ENCODE measurements around the gene TRPM2. TPM values are rescaled to one million over a fixed set of nuclear protein-coding genes. Genes with fewer than 3 reads are reported as not detected.
A peak's percentile ranks its signal among the peaks of the same experiment; 100 is the strongest.
"Not testable (repeated sequence)": the region's sequence is repeated elsewhere in the genome, so short reads cannot be mapped to it uniquely, and the experiment has no call there.

Gene TRPM2
- total and polyA plus RNA-seq, 5 donors = 0.61 to 1.7 (median 1.2) TPM

- Histone ChIP-seq H3K27ac (ENCODE audit: low read length) (peak overlapping the region; percentile 19), H3K27me3 (ENCODE audit: control insufficient read depth, insufficient read depth) (no peaks in the 10 kb centered on the region), H3K4me3 (ENCODE audit: low read length) (peak overlapping the region; percentile 73), H3K9me3 (ENCODE audit: control insufficient read depth, low read length) (no peaks in the 10 kb centered on the region), H3K4me1 (ENCODE audit: control insufficient read depth, insufficient read depth, low read length) (peaks cover 5% of the 10 kb centered on the region)
- DNase-seq (peak; percentile 72 to 89 (median 86)), ATAC-seq (peak; percentile 36 to 43)
- intact Hi-C loops (cut with DNase I) = no loop called here
- 5% methylated on average over 39 of the region's 47 CpGs for WGBS
These were observed 15.2 kb upstream of the TRPM2 start for GRCh38 chr21:44337941-44338895.

GRCh38 chr21:44338971-44339910 lies 14.2 kb upstream of the TRPM2 start, which contains the start of gene CFAP410:
Gene CFAP410, minus strand, starts transcription at chr21:44339390. Its CDS starts 196 bp downstream, at chr21:44339194.
- DNase-seq (peak; percentile 95 to 98 (median 98)), ATAC-seq (peak; percentile 94 to 96)
- H3K27ac ChIP-seq (ENCODE audit: low read length) = peak within 1 kb of the TSS; percentile 94
- H3K27me3 ChIP-seq (ENCODE audit: control insufficient read depth, insufficient read depth) = no peaks in the 10 kb centered on the region
- intact Hi-C loops (cut with DNase I) = no loop called here
- 1% methylated on average over 89 of the region's 90 CpGs for WGBS
- peak within 1 kb of the TSS; percentile 78 for H3K4me3 ChIP-seq (ENCODE audit: low read length)
- H3K9me3 ChIP-seq (ENCODE audit: control insufficient read depth, low read length) = no peaks in the 10 kb centered on the region
- H3K4me1 ChIP-seq (ENCODE audit: control insufficient read depth, insufficient read depth, low read length) = peaks cover 5% of the 10 kb centered on the region

- ATAC-seq; H3K4me3 ChIP-seq (ENCODE audit: low read length); H3K4me1 ChIP-seq (ENCODE audit: control insufficient read depth, insufficient read depth, low read length); H3K27me3 ChIP-seq (ENCODE audit: control insufficient read depth, insufficient read depth); intact Hi-C loops (cut with DNase I); H3K9me3 ChIP-seq (ENCODE audit: control insufficient read depth, low read length); H3K27ac ChIP-seq (ENCODE audit: low read length): not testable (repeated sequence)
- DNase-seq = peak; percentile 2 to 21 (median 5)
- WGBS = 72% methylated on average over 12 of the region's 12 CpGs
These were observed 11.5 kb upstream of the TRPM2 start for GRCh38 chr21:44341726-44342458.

- intact Hi-C loops (cut with DNase I); H3K27me3 ChIP-seq (ENCODE audit: control insufficient read depth, insufficient read depth); H3K27ac ChIP-seq (ENCODE audit: low read length); H3K9me3 ChIP-seq (ENCODE audit: control insufficient read depth, low read length); H3K4me3 ChIP-seq (ENCODE audit: low read length); H3K4me1 ChIP-seq (ENCODE audit: control insufficient read depth, insufficient read depth, low read length); ATAC-seq: not testable (repeated sequence)
- WGBS = 76% methylated on average over 8 of the region's 8 CpGs
- DNase-seq = peak in 1 of 3 donors; percentile 17
These were observed 10.4 kb upstream of the TRPM2 start for GRCh38 chr21:44342981-44343380.

GRCh38 chr21:44344541-44345183 lies 8.8 kb upstream of the TRPM2 start:
- WGBS = 75% methylated on average over 17 of the region's 17 CpGs
- H3K4me1 ChIP-seq (ENCODE audit: control insufficient read depth, insufficient read depth, low read length) = no peaks in the 10 kb centered on the region
- no peak overlapping the region for H3K27ac ChIP-seq (ENCODE audit: low read length)
- DNase-seq = peak in 2 of 3 donors; percentile 49 to 54
- H3K27me3 ChIP-seq (ENCODE audit: control insufficient read depth, insufficient read depth) = no peaks in the 10 kb centered on the region
- intact Hi-C loops (cut with DNase I) = no loop called here
- ATAC-seq = no peak
- no peak overlapping the region for H3K4me3 ChIP-seq (ENCODE audit: low read length)
- no peaks in the 10 kb centered on the region for H3K9me3 ChIP-seq (ENCODE audit: control insufficient read depth, low read length)

DNA sequence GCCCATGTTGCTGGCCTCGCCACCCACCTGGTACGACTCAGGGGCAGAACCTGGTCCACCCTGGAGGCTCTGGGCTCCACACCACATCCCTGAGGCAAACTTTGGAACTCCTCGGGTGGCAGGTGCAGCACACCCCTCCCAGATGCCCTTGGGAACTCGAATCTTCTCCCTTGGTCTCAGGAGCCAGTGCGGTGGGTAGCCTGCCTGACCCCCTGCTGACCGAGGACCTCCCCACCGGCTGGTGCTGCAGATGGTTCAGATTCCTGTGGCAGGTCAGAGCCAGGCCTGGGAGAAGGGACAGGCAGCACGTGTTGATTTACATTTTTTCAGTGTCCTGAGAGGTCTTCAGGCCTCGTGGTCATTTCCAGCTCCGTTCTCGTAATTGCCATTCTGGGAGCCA lies 7.9 kb upstream of the TRPM2 start:
- no peaks in the 10 kb centered on the region for H3K9me3 ChIP-seq (ENCODE audit: control insufficient read depth, low read length)
- ATAC-seq (no peak), DNase-seq (peak in 2 of 3 donors; percentile 18 to 54)
- intact Hi-C loops (cut with DNase I) = no loop called here
- no peak overlapping the region for H3K4me3 ChIP-seq (ENCODE audit: low read length)
- no peaks in the 10 kb centered on the region for H3K4me1 ChIP-seq (ENCODE audit: control insufficient read depth, insufficient read depth, low read length)
- H3K27ac ChIP-seq (ENCODE audit: low read length) = no peak overlapping the region
- WGBS = 59% methylated on average over 11 of the region's 11 CpGs
- no peaks in the 10 kb centered on the region for H3K27me3 ChIP-seq (ENCODE audit: control insufficient read depth, insufficient read depth)

DNA sequence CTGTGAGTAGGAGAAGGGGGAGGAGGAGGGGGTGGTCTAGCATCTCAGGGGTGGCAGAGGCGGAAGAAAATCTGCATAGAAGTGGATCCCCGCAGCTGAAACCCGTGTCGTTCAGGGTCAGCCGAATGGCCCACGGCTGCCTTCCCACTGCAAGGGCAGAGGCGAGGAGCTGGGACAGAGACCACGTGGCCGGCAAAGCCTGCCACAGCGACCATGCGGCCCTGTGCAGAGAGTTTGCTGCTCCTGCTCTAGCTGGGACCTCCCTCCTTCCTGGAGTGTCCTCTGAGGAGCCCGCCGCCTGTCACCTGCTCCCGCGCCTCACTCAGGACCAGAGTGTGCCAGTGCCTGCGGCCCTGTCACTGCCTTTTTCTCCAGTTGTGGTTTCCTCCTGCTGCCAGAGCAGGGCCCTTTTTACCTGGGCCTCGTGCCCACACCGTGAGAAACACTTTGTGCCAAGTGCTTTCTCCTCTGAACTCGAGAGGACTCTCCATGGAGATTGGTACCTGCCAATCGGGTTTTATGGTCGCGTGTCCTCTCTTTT lies 5.4 kb upstream of the TRPM2 start:
- DNase-seq (peak in 1 of 3 donors; percentile 32), ATAC-seq (no peak)
- H3K27ac ChIP-seq (ENCODE audit: low read length) = no peak overlapping the region
- no peaks in the 10 kb centered on the region for H3K4me1 ChIP-seq (ENCODE audit: control insufficient read depth, insufficient read depth, low read length)
- H3K9me3 ChIP-seq (ENCODE audit: control insufficient read depth, low read length) = no peaks in the 10 kb centered on the region
- no peak overlapping the region for H3K4me3 ChIP-seq (ENCODE audit: low read length)
- 55% methylated on average over 22 of the region's 22 CpGs for WGBS
- no peaks in the 10 kb centered on the region for H3K27me3 ChIP-seq (ENCODE audit: control insufficient read depth, insufficient read depth)
- intact Hi-C loops (cut with DNase I) = no loop called here

- H3K27me3 ChIP-seq (ENCODE audit: control insufficient read depth, insufficient read depth) = no peaks in the 10 kb centered on the region
- H3K27ac ChIP-seq (ENCODE audit: low read length) = no peak overlapping the region
- no peaks in the 10 kb centered on the region for H3K4me1 ChIP-seq (ENCODE audit: control insufficient read depth, insufficient read depth, low read length)
- ATAC-seq = no peak
- intact Hi-C loops (cut with DNase I) = no loop called here
- WGBS = 93% methylated on average over 19 of the region's 19 CpGs
- peak in 2 of 3 donors; percentile 32 to 61 for DNase-seq
- no peaks in the 10 kb centered on the region for H3K9me3 ChIP-seq (ENCODE audit: control insufficient read depth, low read length)
- no peak overlapping the region for H3K4me3 ChIP-seq (ENCODE audit: low read length)
These were observed 4.6 kb upstream of the TRPM2 start for GRCh38 chr21:44348861-44349260.

- Histone ChIP-seq H3K27ac (ENCODE audit: low read length) (no peak overlapping the region), H3K27me3 (ENCODE audit: control insufficient read depth, insufficient read depth) (no peaks in the 10 kb centered on the region), H3K4me3 (ENCODE audit: low read length) (no peak overlapping the region), H3K9me3 (ENCODE audit: control insufficient read depth, low read length) (no peaks in the 10 kb centered on the region), H3K4me1 (ENCODE audit: control insufficient read depth, insufficient read depth, low read length) (no peaks in the 10 kb centered on the region)
- ATAC-seq (no peak), DNase-seq (peak in 2 of 3 donors; percentile 10 to 49)
- intact Hi-C loops (cut with DNase I) = no loop called here
- 72% methylated on average over 12 of the region's 12 CpGs for WGBS
These were observed 4.0 kb upstream of the TRPM2 start for GRCh38 chr21:44349416-44349846.

Data from right cardiac atrium (tissue), 5 donors.